HG03378 (cell line): ENCODE measurements around the gene SOWAHD.
"Not testable (repeated sequence)": the region's sequence is repeated elsewhere in the genome, so short reads cannot be mapped to it uniquely, and the experiment has no call there.

Source experiments
- ATAC-seq: cut with Tn5 transposase; IDR thresholded peaks from one replicate; pipeline ENCODE4 v1.9.1; 2021; ENCODE audit warnings: mild to moderate bottlenecking, moderate library complexity; ENCODE audit not compliant: unreplicated experiment

SOWAHD gene

GRCh38 chrX:119757979-119758730 is at the start of gene SOWAHD:
SOWAHD (plus strand) TSS chrX:119758588; CDS start chrX:119758668, 80 bp downstream.
- no peak for ATAC-seq

- ATAC-seq, result no peak
Observed at GRCh38 chrX:119708936-119709335, 49.5 kb upstream of the SOWAHD start.

- no peak for ATAC-seq
Observed at GRCh38 chrX:119709630-119710029, 48.8 kb upstream of the SOWAHD start.

GRCh38 chrX:119721487-119721886 is 36.9 kb upstream of the SOWAHD start:
- ATAC-seq, result no peak

GRCh38 chrX:119721926-119722325 is 36.5 kb upstream of the SOWAHD start:
- no peak for ATAC-seq

- ATAC-seq, result no peak
Observed at GRCh38 chrX:119726900-119727555, 31.4 kb upstream of the SOWAHD start.

GRCh38 chrX:119728487-119728886 is 29.9 kb upstream of the SOWAHD start:
- no peak for ATAC-seq

GRCh38 chrX:119729408-119730201 is 28.8 kb upstream of the SOWAHD start:
- peak; percentile 65 for ATAC-seq

- ATAC-seq, result no peak
Observed at GRCh38 chrX:119734897-119735339, 23.5 kb upstream of the SOWAHD start.

GRCh38 chrX:119735467-119735866 is 22.9 kb upstream of the SOWAHD start:
- ATAC-seq, result no peak

- ATAC-seq, result no peak
Observed at GRCh38 chrX:119736206-119736764, 22.1 kb upstream of the SOWAHD start.

GRCh38 chrX:119738742-119739141 is 19.6 kb upstream of the SOWAHD start:
- no peak for ATAC-seq

GRCh38 chrX:119745283-119745848 is 13.0 kb upstream of the SOWAHD start:
- ATAC-seq, result no peak

- not testable (repeated sequence) for ATAC-seq
Observed at GRCh38 chrX:119750131-119750530, 8.3 kb upstream of the SOWAHD start.

GRCh38 chrX:119750751-119751150 is 7.6 kb upstream of the SOWAHD start:
- ATAC-seq, result not testable (repeated sequence)

- no peak for ATAC-seq
Observed at GRCh38 chrX:119753001-119753400, 5.4 kb upstream of the SOWAHD start.

GRCh38 chrX:119753639-119754257 is 4.6 kb upstream of the SOWAHD start:
- ATAC-seq, result no peak

GRCh38 chrX:119755981-119756533 is 2.3 kb upstream of the SOWAHD start:
- ATAC-seq, result peak; percentile 72

GRCh38 chrX:119756926-119757635 is 1.3 kb upstream of the SOWAHD start:
- ATAC-seq, result no peak

- ATAC-seq, result no peak
Observed at GRCh38 chrX:119757646-119757978, 776 bp upstream of the SOWAHD start.
